GM12892 (cell line): ENCODE results near the gene S100A2.

Experiments
- POLR2A ChIP-seq: IDR thresholded peaks from 2 replicates; pipeline ENCODE4 v1.6.1; 2011; ENCODE audit warnings: low read depth, low read length, control low read depth
- POLR2AphosphoS5 ChIP-seq: IDR thresholded peaks from 2 replicates; pipeline ENCODE4 v1.6.1; 2011; ENCODE audit warnings: low read depth, low read length, control low read depth
- TAF1 ChIP-seq: IDR thresholded peaks from 2 replicates; pipeline ENCODE4 v1.6.1; 2011; ENCODE audit warnings: low read depth, mild to moderate bottlenecking, control low read depth, low read length, borderline replicate concordance

DNA sequence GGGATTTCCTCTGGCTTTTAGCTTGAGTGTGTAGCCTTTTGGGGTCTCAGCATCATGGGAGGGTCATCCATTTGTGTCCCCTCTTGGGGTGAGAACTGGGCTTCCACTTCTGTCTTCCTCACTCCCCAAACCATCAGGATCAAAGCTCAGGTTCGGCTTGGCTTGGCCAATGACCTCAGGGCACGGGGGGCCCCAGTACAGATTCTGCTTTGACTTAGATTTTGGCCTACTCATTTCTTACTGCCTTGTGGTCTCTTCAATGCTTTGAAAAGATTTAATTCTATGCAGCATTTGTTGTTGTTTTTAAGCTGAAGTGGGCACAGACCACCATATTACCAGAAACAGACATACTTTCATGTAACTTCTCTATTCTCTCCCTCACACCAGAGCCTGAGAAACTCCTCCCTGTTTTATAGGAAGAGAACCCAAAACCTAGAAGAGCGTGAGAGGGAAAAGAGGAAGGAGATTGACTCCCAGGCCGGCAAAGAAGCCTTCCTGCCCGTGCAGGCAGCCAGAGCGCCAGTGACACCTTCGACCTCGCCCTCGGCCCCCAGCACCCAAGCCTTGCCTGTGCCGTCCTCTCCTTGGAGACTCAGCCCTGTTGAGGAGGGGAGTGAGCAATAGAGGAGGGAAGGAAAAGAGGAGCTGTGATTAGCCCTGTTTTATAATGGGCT, 14.7 kb downstream of the S100A2 start:
- TF ChIP-seq POLR2A (no peak), POLR2AphosphoS5 (no peak), TAF1 (no peak)
